GM18873 (cell line): ENCODE results near the gene GSK3B.
"Not testable (repeated sequence)": the region's sequence is repeated elsewhere in the genome, so short reads cannot be mapped to it uniquely, and the experiment has no call there.

Source experiments
- ATAC-seq: cut with Tn5 transposase; IDR thresholded peaks from one replicate; pipeline ENCODE4 v1.9.1; 2021; ENCODE audit warnings: mild to moderate bottlenecking, moderate library complexity, moderate number of reproducible peaks; ENCODE audit not compliant: unreplicated experiment, low FRiP score

The GSK3B gene

DNA sequence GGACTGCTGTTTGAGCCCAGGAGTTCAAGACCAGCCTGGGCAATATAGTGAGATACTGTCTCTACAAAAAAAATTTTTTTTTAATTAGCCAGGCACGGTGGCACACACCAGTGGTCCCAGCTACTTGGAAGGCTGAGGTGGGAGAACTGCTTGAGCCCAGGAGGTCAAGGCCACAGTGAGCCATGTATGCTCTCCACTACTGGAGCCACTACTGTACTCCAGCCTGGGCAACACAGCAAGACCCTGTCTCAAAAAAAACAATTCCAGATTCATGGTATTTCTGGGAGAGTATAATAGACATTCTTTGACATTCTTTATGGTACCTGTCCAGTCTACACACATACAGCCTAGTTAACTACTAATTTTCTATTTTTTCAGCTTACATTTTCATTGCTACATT is 70.1 kb downstream of the GSK3B start:
- ATAC-seq: no peak

DNA sequence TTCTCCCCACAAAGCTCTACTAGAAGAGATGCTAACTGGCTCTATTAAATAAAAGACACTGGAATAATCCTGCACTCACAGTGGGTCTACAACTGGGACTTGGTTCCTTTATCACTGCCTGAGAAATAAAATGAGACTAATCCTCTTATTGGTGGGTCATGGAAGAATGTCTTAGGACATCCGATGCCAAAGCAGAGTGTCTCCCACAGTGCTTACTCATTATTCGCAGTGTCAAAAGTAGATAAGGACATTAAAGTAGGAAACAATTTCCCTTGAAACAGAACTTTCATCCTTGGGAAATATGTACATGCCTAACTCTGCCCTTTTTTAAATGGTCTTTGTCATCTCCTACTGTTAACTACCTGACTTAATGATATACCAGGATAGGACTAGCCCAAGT is 71.5 kb downstream of the GSK3B start:
- ATAC-seq: no peak

DNA sequence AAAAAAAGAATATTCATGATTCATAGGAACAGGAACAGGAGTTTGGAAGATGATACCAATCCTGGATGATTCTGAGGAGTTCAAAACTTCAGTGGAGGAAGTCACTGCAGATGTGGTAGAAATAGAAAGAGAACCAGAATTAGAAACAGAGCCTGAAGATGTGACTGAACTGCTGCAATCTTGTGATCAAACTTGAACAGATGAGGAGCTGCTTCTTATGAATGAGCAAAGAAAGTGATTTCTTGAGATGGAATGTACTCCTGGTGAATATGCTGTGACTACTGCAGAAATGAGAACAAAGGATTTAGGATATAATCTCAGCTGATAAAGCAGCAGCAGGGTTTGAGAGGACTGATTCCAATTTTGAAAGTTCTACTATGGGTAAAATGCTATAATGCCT is 72.7 kb downstream of the GSK3B start:
- ATAC-seq: no peak

DNA sequence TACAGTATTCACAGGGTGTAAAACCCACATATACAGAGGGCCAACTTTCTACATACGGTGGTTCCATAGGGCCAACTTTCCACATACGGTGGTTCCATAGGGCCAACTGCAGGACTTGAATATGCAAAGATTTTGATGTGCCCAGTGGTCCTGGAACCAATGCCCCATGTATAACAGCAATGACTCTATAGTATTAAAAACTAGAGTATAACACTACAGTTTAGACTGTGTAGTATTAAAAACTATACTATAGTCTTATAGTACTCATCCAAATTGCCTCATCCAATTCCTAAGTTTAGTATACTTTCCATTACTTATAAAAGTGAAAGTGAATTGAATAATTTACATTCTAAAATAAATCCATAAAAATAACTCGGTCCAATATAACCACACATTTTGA is 75.9 kb downstream of the GSK3B start:
- no peak for ATAC-seq

DNA sequence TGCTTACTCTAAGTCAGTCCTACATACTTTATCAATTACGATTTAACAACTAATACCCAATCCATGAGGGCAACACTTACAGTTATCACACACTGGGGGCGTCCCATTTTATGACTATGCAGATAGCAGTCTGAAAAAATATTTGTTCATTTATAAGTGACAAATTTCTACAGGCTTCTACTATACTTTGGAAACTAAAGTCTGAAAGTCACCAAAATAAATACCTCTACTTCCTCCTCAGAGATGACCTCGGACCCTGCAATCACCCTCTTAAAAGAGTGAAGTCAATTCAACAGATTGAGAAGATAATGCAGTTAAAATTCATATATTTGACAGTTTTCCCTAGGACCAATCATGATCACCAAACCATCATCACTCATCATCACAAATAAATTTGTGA is 76.6 kb downstream of the GSK3B start:
- no peak for ATAC-seq

DNA sequence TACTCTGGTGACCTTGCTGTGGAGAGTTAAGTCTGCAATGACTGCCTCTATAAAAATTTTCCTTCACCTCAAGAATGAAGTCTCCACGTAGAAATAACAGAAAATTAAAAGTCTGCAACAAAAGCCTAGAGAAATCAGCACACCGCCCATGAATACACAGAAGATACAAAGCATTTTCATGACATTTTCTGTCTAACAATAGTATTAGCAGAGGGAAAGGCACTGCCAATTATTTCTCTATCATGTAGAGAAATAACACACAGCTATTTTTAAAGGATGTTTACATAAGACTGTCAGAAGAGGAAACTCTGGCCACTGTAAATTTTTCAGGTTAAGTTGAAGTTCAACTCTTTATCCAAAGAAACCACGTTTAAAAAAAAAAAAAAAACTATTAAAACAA is 80.8 kb downstream of the GSK3B start:
- no peak for ATAC-seq

DNA sequence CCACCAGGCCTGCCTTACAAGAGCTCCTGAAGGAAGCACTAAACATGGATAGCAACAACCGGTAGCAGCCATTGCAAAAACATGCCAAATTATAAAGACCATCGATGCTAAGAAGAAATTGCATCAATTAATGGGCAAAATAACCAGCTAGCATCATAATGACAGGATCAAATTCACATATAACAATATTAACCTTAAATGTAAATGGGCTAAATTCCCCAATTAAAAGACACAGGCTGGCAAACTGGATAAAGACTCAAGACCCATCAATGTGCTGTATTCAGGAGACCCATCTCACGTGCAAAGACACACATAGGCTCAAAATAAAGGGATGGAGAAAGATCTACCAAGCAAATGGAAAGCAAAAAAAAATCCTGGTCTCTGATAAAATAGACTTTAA is 88.5 kb downstream of the GSK3B start:
- ATAC-seq: not testable (repeated sequence)

DNA sequence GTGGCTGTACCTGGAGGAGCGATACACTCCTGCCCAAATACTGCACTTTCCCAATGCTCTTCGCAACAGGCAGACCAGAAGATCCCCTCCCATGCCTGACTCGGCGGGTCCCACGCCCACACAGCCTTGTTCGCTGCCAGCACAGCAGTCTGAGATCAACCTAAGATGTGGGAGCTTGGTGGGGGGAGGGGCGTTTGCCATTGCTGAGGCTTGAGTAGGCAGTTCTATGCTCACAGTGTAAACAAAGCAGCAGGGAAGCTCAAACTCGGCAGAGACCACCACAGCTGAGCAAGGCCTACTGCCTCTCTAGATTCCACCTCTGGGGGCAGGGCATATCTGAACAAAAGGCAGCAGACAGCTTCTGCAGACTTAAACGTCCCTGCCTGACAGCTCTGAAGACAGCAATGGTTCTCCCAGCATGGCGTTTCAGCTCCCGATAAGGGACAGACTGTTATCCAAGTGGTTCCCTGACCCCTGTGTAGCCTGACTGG is 90.2 kb downstream of the GSK3B start:
- not testable (repeated sequence) for ATAC-seq

DNA sequence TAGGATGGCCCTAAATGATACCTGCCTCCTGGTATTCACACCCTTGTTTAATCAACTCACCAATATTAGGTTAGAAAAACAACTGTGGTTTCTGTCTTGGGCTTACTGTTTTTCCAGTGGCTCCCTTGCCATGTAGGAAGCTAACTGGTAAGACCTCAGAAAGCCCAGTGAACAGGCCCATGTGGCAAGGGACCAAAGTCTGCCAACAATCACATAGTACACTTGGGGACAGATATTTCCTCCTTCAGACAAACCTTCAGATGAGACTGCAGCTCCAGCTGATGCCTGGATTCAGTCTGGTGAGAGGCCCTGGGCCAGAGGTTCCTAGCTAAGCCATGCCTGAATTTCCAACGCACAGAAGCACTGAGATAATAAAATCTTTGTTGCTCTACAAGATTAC is 96.1 kb downstream of the GSK3B start:
- ATAC-seq: no peak

DNA sequence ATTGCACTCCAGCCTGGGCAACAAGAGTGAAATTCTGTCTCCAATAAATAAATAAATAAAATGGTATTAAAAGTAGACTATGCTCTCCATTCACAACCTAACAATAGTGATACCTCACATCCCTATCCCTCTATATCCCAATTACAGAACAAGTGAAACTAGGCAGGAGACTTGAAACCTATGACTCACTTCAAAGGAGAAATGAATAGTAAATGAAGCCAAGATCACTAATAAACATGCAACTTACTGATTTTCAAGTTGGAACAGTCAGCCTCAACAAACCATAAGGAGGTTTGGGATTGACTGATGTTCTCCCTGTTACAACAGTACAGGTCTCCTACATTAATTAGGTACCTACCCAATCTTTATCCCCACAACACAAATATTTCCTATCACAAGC is 103.4 kb downstream of the GSK3B start:
- no peak for ATAC-seq

DNA sequence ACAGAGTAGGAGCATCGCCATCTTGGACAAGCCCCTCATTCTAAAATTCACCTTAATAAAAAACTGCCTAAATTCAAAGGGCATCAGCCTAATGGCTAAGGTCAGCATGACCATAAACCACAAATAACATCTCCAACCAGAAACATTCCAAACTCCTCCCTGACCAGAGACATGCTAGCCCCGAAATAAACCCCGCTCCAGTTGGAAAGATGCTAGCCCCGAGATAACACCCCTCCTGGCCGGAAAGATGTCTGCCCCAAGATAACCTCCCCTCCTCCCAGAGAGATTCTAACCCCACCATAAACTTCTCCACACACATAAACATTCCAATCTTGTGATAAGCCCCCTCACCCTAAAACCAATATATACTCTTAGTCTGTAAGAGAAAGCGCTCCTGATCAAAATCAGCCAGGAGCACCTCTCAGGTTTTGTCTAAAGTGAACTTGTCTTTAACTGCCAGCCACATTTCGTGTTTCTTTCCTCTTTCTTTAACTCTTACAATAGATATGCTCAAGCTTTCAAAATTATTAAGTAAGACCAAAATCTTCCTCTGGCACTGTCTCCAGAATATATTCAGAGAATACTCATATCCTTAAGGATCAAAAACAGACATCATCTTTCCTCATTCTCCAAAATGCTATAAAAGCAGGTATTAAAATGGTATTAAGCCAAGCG is 104.1 kb downstream of the GSK3B start:
- ATAC-seq: no peak

DNA sequence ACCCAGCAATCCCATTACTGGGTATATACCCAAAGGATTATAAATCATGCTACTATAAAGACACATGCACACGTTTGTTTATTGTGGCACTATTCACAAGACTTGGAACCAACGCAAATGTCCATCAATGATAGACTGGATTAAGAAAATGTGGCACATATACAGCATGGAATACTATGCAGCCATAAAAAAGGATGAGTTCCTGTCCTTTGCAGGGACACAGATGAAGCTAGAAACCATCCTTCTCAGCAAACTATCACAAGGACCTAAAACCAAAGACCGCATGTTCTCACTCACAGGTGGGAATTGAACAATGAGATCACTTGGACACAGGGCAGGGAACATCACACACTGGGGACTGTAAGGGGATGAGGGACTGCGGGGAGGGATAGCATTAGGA is 107.4 kb downstream of the GSK3B start:
- not testable (repeated sequence) for ATAC-seq

DNA sequence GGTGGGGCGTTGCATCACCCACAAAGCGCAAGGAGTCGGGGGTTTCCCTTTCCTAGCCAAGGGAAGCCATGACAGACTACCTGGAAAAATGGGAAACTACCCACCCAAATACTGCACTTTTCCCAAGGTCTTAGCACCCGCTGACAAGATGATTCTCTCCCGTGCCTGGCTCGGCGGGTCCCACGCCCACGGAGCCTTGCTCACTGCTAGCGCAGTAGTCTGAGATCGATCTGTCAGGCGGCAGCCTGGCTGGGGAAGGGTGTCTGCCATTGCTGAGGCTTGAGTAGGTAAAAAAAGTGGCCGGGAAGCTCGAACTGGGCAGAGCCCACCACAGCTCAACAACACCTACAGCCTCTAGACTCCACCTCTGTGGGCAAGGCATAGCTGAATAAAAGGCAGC is 112.9 kb downstream of the GSK3B start:
- ATAC-seq: no peak

DNA sequence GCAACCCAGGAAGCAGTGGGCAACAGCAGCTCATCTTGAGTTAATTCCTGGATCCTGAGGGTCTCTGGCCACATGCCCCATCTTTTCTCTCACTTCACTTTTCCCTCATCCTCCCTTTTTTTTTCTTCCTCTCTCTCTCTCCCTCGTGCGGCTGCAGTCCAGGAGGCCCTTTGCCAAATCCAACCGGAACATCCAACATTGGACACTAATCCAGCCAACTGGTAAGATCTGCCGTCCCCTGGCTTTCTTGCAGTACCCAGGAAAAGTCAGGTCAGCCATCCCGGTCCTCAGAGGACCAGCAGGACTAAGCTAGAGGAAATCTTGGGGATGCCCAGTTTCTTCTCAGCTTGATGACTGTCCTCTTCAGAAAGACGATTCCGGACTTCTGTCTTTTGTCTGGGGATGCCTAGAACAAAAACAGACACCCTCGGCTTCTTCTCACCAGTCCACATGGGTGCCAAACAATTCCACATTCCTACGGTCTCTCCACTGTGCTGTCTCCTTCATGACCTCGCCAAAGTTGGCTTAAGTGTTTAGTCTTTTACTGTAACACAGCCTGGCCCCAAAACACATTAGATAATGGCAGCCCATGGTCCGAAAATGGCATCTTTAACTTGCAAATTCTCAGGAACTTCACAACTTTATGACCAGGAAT is 115.6 kb downstream of the GSK3B start:
- ATAC-seq: no peak

DNA sequence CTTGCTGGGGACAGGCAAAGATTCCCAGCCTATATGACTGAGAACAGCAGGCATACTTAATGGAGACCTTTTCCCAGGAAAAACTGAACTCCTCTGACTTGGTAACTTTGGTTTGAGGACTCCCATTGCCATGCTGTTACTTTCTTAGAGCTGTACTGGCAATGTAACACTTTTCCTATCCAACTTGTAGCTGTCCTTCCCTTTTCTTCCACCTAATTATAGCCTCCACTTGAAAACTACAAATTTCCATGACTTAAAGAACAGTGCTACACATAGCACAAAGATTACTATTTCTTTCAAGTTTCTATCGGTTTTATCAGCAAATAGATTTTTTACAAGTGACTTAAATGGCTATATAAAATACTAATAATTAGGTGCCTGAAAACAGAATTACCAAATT is 116.9 kb downstream of the GSK3B start:
- ATAC-seq: no peak

DNA sequence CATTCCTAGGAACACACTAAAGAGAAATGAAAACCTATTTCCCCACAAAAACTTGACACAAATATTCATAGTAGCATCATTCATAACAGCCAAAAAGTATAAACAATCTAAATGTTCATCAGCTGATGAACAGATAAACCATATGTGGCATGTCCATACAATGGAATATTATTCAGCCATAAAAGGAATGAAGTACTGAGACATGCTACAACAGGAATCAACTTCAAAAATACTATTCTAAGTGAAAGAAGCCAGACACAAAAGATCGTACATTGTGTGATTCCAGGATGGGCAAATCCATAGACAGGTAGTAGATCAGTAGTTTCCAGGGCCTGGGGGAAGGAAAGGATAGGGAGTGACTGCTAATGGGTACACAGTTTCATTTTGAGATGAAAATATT is 118.0 kb downstream of the GSK3B start:
- no peak for ATAC-seq

DNA sequence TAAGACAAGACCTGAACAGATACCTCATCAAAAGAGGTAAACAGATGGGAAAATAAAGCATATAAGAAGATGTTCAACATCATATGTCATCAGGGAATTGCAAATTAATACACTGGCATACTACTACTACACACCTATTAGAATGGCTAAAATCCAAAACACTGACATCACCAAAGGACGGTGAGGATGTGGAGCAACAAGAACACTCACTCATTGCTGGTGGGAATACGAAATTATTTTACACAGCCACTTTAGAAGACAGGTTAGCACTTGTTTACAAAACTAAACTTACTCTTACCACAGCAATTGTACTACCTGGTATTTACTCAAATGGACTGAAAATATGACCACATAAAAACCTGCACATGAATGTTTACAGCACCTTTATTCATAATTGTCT is 119.6 kb downstream of the GSK3B start:
- ATAC-seq: no peak

DNA sequence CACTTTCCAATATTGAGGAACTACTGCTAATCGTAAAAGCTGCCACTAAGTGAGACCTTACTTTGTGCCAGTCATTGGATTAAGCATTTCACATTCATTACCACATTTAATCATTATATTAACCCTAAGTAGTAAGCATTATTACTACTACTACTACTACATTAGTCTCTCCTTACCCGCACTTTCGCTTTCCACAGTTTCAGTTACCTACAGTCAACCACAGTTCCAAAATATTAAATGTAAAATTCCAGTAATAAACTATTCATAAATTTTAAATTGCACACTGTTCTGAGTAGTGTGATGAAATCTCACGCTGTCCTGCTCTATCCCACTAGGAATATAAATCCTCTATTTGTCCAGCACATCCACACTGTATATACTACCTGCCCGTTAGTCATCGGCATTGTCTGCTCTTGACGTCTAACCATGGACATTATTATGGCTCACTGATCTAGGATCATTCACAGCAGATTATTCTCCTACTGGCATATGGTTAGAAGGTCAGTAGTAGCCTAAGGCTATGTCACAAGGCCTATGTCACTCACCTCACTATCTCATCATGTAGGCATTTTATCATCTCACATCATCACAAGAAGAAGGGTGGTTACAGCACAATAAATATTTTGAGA is 121.1 kb downstream of the GSK3B start:
- ATAC-seq: no peak

DNA sequence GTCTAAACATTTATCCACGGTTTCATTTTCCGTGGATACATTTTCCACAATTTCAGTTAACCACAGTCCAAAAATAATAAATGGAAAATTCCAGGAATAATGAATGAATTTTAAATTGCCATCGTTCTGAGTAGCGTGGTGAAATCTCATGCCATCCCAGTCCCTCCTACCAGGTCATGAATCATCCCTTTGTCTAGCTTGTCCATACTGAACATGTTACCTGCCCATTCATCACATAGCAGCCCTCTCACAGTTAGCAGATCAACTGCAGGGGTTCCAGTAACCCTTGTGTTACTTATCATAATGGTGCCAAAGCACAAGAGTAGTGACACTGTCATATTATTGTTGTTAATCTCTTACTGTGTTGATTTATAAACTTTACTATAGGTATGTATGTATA is 124.5 kb downstream of the GSK3B start:
- ATAC-seq: no peak

DNA sequence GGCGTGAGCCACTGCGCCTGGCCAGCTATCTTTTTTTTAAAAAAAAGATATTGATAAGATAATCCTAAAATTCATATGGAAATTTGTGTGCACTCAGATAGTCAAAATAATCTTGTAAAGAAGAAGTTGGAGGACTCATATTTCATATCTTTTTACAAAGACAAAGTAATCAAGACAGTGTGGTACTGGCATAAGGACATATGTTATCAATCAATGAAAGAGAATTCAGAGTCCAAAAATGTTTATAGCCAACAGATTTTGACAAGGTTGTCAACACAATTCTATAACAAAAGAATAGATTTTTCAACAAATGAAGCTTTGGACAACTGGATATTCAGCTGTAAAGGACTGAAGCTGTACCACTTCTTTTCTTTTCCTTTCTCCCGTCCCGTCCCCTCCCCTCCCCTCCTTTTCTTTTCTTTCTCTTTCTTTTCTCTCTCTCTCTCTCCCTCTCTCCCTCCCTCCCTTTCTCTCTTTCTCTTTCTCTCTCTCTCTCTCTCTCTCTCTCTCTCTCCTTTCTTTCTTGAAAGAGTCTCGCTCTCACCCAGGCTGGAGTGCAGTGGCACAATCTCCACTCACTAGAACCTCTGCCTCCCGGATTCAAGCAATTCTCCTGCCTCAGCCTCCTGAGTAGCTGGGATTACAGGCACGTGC is 126.8 kb downstream of the GSK3B start:
- no peak for ATAC-seq

DNA sequence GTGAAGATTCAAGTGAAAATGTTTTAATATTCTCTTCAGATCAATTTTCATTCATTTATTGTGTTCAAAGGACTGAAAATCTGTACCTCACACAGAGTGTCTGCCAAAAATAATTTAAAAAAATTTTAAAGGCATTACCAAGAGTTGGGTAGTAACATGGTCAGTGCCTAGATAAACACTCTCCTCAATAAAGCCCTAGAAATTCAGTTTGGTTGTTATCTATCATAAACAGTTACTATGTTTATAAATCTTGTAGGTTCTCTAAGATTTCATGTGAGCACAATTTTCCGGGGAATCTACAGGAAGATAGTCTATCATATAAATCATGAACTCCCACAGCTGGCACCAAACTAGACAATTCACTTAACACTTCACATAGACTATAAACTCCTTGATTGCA is 128.6 kb downstream of the GSK3B start:
- no peak for ATAC-seq
